Keratinocyte (primary cell): ENCODE measurements around the gene CDHR2.

Source experiments
- EZH2 ChIP-seq: IDR thresholded peaks from one replicate; pipeline ENCODE4 v1.6.1; 2012; ENCODE audit warnings: inconsistent platforms, mild to moderate bottlenecking, low read length, moderate library complexity
- TF ChIP-seq, protein P1 (sequence below), 3 experiments: IDR thresholded peaks in 1 of 3; conservative IDR thresholded peaks in 1 of 3; optimal IDR thresholded peaks in 1 of 3; 2 replicates in 2 of 3; 3 replicates in 1 of 3; pipeline versions ENCODE3 to v1.5.1; 2011; ENCODE audit warnings: low read length in 3 of 3, mild to moderate bottlenecking in 3 of 3, moderate library complexity in 2 of 3, control low read depth in 1 of 3, inconsistent platforms in 1 of 3; ENCODE audit not compliant: insufficient read depth in 2 of 3; ENCODE audit errors: extremely low read depth in 1 of 3

GRCh38 chr5:176536132-176536901 lies 12.8 kb upstream of the CDHR2 start:
- TF ChIP-seq, protein P1, sequence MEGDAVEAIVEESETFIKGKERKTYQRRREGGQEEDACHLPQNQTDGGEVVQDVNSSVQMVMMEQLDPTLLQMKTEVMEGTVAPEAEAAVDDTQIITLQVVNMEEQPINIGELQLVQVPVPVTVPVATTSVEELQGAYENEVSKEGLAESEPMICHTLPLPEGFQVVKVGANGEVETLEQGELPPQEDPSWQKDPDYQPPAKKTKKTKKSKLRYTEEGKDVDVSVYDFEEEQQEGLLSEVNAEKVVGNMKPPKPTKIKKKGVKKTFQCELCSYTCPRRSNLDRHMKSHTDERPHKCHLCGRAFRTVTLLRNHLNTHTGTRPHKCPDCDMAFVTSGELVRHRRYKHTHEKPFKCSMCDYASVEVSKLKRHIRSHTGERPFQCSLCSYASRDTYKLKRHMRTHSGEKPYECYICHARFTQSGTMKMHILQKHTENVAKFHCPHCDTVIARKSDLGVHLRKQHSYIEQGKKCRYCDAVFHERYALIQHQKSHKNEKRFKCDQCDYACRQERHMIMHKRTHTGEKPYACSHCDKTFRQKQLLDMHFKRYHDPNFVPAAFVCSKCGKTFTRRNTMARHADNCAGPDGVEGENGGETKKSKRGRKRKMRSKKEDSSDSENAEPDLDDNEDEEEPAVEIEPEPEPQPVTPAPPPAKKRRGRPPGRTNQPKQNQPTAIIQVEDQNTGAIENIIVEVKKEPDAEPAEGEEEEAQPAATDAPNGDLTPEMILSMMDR (optimal IDR thresholded peaks at IDR 0.05 in 1 of 3, IDR thresholded peaks at IDR 0.05 in 1 of 3, conservative IDR thresholded peaks at IDR 0.05 in 1 of 3; ENCODE audit: extremely low read depth in 1 of 3, insufficient read depth in 2 of 3, low read length in 3 of 3), result no peak
- TF ChIP-seq EZH2, result no peak
